OCI-LY7 (cell line): Measurements from ENCODE around the gene RBBP8NL. TPM values are rescaled to one million over a fixed set of nuclear protein-coding genes. Genes with fewer than 3 reads are reported as not detected.
A peak's percentile ranks its signal among the peaks of the same experiment; 100 is the strongest.

Experiments used
- BruUV-seq: library from RNA; stranded (reverse); fragments of 400-500 nt; replicated peaks from 2 replicates; lab custom pipeline; 2021; lab: Mats Ljungman, UMichigan
- CTCF ChIA-PET: fragments of 300-600 bp; sonication (Branson Sonifier 250); formaldehyde crosslinking; loops from one replicate; lab custom pipeline; 2022; ENCODE audit warnings: antibody characterized with exemption; ENCODE audit not compliant: unreplicated experiment; lab: Charles Lee
- POLR2A ChIA-PET: fragments of 300-600 bp; sonication (Branson Sonifier 250); formaldehyde crosslinking; loops from one replicate; lab custom pipeline; 2022; ENCODE audit warnings: antibody characterized with exemption; lab: Charles Lee
- DNase-seq: peaks from one replicate; pipeline ENCODE4 v3.0.0-alpha.2; 2015; ENCODE audit warnings: low spot score
- H2AFZ ChIP-seq: fragments of 200-600 bp; sonication (generic), shearing (Covaris generic); 2 replicates; pipeline ENCODE4 v1.6.1; 2014; ENCODE audit warnings: mild to moderate bottlenecking, antibody characterized with exemption, low read length, moderate library complexity
- H3K27ac ChIP-seq: fragments of 200-600 bp; sonication (generic); 2 replicates; pipeline ENCODE4 v1.5.1; 2014; ENCODE audit warnings: mixed run types, low read depth, mild to moderate bottlenecking, moderate library complexity, low read length, inconsistent platforms; ENCODE audit not compliant: poor library complexity, severe bottlenecking
- H3K36me3 ChIP-seq: fragments of 200-600 bp; sonication (generic); 2 replicates; pipeline ENCODE4 v1.6.1; 2014; ENCODE audit warnings: mild to moderate bottlenecking, antibody characterized with exemption, low read length, moderate library complexity, mixed read lengths; ENCODE audit not compliant: insufficient read depth
- H3K4me1 ChIP-seq: fragments of 200-600 bp; sonication (generic); 2 replicates; pipeline ENCODE4 v1.5.1; 2014; ENCODE audit warnings: mild to moderate bottlenecking, low read length; ENCODE audit not compliant: insufficient read depth, poor library complexity, severe bottlenecking
- H3K4me2 ChIP-seq: fragments of 200-600 bp; sonication (generic); 2 replicates; pipeline ENCODE4 v1.6.1; 2014; ENCODE audit warnings: mild to moderate bottlenecking, low read length
- H3K4me3 ChIP-seq: fragments of 200-600 bp; sonication (generic); 2 replicates; pipeline ENCODE4 v1.5.1; 2014; ENCODE audit warnings: mild to moderate bottlenecking, low read depth, low read length; ENCODE audit not compliant: poor library complexity, severe bottlenecking
- H3K79me2 ChIP-seq: fragments of 200-600 bp; sonication (generic); 2 replicates; pipeline ENCODE4 v1.6.1; 2016; ENCODE audit warnings: low read depth, mild to moderate bottlenecking, low read length, moderate library complexity, mixed read lengths; ENCODE audit not compliant: insufficient read depth
- H3K9me2 ChIP-seq: fragments of 200-600 bp; sonication (generic); 2 replicates; pipeline ENCODE4 v1.6.1; 2016; ENCODE audit warnings: mild to moderate bottlenecking, low read length, mixed read lengths; ENCODE audit not compliant: insufficient read depth
- H3K9me3 ChIP-seq: fragments of 200-600 bp; sonication (generic); 2 replicates; pipeline ENCODE4 v1.6.1; 2014; ENCODE audit warnings: mild to moderate bottlenecking, mixed run types, low read length, mixed read lengths
- H4K20me1 ChIP-seq: fragments of 200-600 bp; sonication (generic); 2 replicates; pipeline ENCODE4 v1.6.1; 2014; ENCODE audit warnings: mild to moderate bottlenecking, antibody characterized with exemption, low read length, moderate library complexity, mixed read lengths; ENCODE audit not compliant: insufficient read depth
- CTCF ChIP-seq: fragments of 200-600 bp; sonication (generic); conservative IDR thresholded peaks from 2 replicates; pipeline ENCODE4 v1.5.1; 2014; ENCODE audit warnings: mild to moderate bottlenecking, antibody characterized with exemption, low read length, moderate library complexity, mixed read lengths
- EZH2phosphoT487 ChIP-seq: fragments of 200-600 bp; sonication (generic); IDR thresholded peaks from 2 replicates; pipeline ENCODE4 v1.6.1; 2018; ENCODE audit warnings: low read depth, borderline replicate concordance, mild to moderate bottlenecking, mixed run types, antibody characterized with exemption, low read length, moderate library complexity, mixed read lengths
- intact Hi-C: fragments of 100-400 bp; cut with micrococcal nuclease; formaldehyde crosslinking; loops from one replicate; pipeline ENCODE4 v1.10.0; 2022; ENCODE audit not compliant: unreplicated experiment
- total RNA-seq, 2 experiments: library from RNA; depleted of rRNA in 1 of 2; stranded (reverse); fragments of >200 nt in 1 of 2; shearing (Covaris generic) in 1 of 2; gene quantifications; 2 replicates each; pipeline ENCODE4 v1.2.3, GENCODE V29; 2014 to 2022

RBBP8NL gene
- total RNA-seq, 2 experiments from 2014 or later: not detected

GRCh38 chr20:62364911-62365736, 62.2 kb downstream of the RBBP8NL start:
- no peaks in the 10 kb centered on the region for H4K20me1 ChIP-seq
- H3K79me2 ChIP-seq: no peaks in the 10 kb centered on the region
- H3K36me3 ChIP-seq: no peaks in the 10 kb centered on the region
- TF ChIP-seq CTCF: no peak
- H2AFZ ChIP-seq: no peak overlapping the region
- H3K4me2 ChIP-seq: peak overlapping the region; percentile 86
- no TSS peak for BruUV-seq
- no peaks in the 10 kb centered on the region for H3K9me2 ChIP-seq
- no peaks in the 10 kb centered on the region for H3K9me3 ChIP-seq
- intact Hi-C loops: loop anchor here (5.0 kb wide), 1 partner anchor 43 kb away; no protein-coding TSS in a partner anchor
- POLR2A ChIA-PET: interaction anchor here (0.6 to 0.9 kb wide), 3 partner anchors 9 to 64 kb away, joined by 3 read pairs; no protein-coding TSS in a partner anchor
- CTCF ChIA-PET: no interaction called here
- DNase-seq: no peak
- H3K4me3 ChIP-seq: peak overlapping the region; percentile 92
- peaks cover 56% of the 10 kb centered on the region for H3K4me1 ChIP-seq
- H3K27ac ChIP-seq: peak overlapping the region; percentile 56

DNA sequence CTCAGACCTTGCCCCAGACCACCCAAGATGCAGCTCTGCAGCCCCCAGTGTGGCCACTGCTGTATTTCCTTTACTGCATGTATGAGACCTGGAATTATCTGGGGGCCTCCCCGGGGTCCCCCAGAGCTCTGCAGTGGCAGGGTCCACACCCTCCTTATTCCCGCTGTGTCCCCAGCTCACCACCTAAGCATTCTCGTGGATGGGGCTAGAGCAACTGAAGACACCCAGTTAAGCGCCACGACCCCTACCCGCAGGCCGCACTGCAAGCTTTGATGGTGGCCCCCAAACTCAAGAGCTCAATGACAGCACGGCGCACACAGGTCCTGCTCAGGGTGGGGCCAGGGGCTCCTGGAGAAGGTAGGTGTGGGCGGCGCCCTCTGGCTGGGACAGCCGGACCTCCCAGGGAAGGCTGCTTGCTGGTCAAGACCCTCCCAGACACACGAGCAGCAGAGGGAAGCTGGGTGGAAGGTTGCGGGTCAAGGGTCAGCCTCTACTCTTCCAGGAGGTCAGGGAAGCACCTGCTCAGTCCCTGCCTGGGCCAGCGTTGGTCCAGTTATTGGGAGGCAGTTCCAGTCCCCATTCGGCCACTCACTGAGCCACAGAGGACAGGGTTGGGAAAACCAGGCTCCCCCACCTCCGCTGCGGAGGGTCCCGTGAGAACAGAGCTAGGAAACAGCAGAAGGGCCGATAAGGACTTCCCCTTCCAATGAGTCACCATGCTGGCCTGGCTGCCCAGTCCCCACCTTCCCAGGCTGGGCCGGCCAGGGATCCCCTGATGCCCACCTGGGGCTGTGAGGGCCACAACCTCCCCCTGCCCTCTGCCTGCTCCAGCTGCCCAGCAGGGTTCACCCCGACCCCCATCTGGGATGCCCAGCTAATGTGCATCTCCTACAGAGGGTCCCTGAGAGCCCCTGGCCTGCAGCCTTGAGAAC, 63.2 kb downstream of the RBBP8NL start:
- H3K4me2 ChIP-seq: no peak overlapping the region
- POLR2A ChIA-PET: interaction anchor here (0.6 kb wide), 1 partner anchor 343 kb away, joined by 5 read pairs; no protein-coding TSS in a partner anchor
- no peaks in the 10 kb centered on the region for H3K79me2 ChIP-seq

More for the DNA sequence above, 63.2 kb downstream of the RBBP8NL start:
- CTCF ChIA-PET: interaction anchor here (0.6 kb wide), 1 partner anchor 63 kb away, joined by 3 read pairs; no protein-coding TSS in a partner anchor
- Histone ChIP-seq H4K20me1 (no peaks in the 10 kb centered on the region), H3K4me1 (peaks cover 64% of the 10 kb centered on the region), H3K9me3 (no peaks in the 10 kb centered on the region), H3K9me2 (no peaks in the 10 kb centered on the region), H3K36me3 (no peaks in the 10 kb centered on the region; the same call in 1 of the 2 replicates), H3K27ac (no peak overlapping the region), H2AFZ (no peak overlapping the region), H3K4me3 (no peak overlapping the region)
- DNase-seq: no peak
- no peak for TF ChIP-seq EZH2phosphoT487
- TF ChIP-seq CTCF: 0 out of 2 replicates have a peak, but pooled peaks have one; percentile 27
- intact Hi-C loops: no loop called here
- no TSS peak for BruUV-seq
